ENCODE results near the gene PKD1. TPM values are rescaled to one million over a fixed set of nuclear protein-coding genes. Genes with fewer than 3 reads are reported as not detected.
A peak's percentile ranks its signal among the peaks of the same experiment; 100 is the strongest.

The PKD1 gene
- total and polyA plus RNA-seq, 9 donors, result 63.3 to 183 (median 153) TPM

DNA sequence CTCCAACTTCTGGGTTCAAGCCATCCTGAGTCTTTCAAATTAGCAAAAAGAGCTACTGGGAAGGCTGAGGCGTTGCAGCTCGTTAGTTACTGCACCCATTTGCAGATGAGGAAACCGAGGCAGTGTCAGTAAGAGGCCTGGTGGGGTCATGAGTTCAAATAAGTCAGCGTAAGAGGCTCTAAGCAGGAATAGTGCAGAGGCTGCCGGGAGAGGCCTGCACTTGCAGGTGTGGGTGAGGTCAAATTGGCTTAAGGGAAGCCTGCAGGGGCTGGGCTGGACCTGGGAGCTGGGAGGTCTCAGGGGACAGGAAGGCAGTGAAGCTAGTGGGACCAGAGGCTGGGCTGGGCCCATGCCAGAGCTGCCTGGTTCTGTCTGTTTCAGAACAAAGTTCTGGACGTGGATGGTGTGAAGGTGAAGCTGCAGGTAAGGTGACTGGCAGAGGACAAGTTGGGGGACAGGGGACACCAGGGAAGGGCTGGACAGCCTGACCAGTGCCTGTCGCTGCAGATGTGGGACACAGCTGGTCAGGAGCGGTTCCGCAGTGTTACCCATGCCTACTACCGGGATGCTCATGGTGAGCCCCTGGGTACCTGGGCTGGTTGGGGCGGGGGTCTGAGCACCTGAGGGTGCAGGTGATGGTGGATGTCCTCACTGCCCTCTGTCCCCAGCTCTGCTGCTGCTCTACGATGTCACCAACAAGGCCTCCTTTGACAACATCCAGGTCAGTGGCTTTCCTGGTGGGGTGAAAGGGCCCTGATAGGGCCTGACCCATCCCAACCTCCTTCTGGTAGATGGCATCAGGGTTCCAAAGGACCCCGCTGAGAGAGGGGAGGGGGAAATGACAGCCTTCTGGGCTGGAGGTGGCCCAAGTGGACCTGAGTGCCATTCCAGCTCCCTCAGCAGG, 15.7 kb upstream of the PKD1 start:
- no peak for DNase-seq
- 67% methylated on average over 10 of the region's 13 CpGs for WGBS (ENCODE audit: insufficient coverage)
- Histone ChIP-seq H3K36me3 (ENCODE audit: control insufficient read depth, insufficient read depth, low read length) (peaks cover 30% of the 10 kb centered on the region), H3K4me1 (ENCODE audit: control insufficient read depth, insufficient read depth, low read length) (peaks cover 82% of the 10 kb centered on the region), H3K9me3 (replicated peaks; ENCODE audit: control insufficient read depth, low read depth, low read length) (no peaks in the 10 kb centered on the region), H3K4me3 (ENCODE audit: low read length) (no peak overlapping the region), H3K27ac (ENCODE audit: low read length) (no peak overlapping the region), H3K27me3 (ENCODE audit: control insufficient read depth, insufficient read depth, low read length) (peaks cover 3% of the 10 kb centered on the region)

DNA sequence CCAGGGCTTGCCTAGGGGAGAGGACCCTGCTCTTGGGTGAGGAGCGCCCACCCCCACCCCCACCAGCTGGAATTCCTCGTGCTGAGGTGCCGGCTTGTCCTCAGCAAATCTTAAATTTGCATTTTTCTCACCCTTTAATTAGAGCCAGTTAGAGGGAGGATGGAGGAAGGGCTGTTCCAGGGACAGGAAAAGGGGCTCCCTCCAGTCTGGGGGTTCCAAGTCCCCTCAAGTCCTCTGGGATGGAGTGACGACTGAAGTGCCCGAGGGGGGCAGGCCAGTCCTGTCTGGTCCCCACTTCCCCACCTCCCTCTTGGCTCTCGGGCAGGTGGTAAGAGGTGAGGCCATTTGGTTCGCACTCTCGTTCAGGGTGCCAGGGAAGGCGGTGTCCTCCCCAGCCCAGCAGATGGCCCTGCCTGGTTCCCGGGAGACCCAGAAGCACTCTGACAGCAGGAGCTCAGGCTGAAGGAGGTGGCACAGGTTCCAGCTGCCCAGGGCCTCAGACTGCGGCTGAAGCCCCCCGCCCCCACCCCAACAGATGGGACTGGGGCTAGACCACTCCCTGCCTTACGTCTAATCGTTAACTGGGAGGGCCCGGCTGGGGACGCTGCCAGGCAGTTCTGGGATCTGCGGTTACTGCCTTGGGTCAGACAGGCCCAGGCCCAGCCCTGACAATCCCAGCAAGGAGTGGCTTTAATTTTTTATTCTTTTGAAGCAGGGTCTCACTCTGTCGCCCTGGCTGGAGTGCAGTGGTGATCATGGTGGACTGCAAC, 14.9 kb upstream of the PKD1 start:
- peaks cover 79% of the 10 kb centered on the region for H3K4me1 ChIP-seq (ENCODE audit: control insufficient read depth, insufficient read depth, low read length)
- H3K27ac ChIP-seq (ENCODE audit: low read length), result no peak overlapping the region
- no peaks in the 10 kb centered on the region for H3K9me3 ChIP-seq (replicated peaks; ENCODE audit: control insufficient read depth, low read depth, low read length)
- WGBS (ENCODE audit: insufficient coverage), result 21% methylated on average over 10 of the region's 18 CpGs
- H3K27me3 ChIP-seq (ENCODE audit: control insufficient read depth, insufficient read depth, low read length), result peaks cover 3% of the 10 kb centered on the region
- peaks cover 30% of the 10 kb centered on the region for H3K36me3 ChIP-seq (ENCODE audit: control insufficient read depth, insufficient read depth, low read length)
- no peak overlapping the region for H3K4me3 ChIP-seq (ENCODE audit: low read length)
- DNase-seq, result peak; percentile 57

DNA sequence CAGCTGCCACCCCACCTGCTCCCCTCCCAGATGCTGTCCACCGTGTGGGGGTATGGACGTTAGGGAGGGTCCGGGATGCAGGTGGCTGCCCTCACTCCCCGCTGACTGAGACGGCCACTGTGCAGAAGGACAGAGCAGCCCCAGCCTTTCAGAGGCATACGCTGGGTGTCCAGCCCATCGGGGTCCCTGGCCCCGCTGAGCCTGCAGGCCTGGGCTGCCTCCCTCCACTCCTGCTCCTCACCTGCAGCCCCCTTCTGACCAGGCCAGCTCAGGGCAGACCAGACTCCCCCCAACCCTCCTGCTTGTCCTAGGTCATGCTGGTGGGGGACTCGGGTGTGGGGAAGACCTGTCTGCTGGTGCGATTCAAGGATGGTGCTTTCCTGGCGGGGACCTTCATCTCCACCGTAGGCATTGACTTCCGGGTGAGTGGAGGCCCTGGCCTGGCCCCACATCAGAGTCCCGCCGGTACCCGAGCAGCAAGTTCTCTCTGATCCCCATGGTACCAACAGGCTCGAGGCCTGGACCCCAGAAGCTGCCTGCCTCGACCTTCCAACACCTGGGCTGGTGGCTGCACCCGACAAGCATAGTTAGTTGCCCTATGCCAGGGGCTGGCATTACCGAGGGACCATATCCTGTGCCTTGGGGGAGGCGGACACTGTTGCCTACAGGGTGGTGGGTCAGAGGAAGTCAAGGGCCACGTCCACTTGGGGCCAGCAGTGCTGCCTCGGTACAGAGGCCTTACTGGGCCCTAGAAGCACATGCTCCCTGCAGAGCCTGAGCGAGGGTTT, 14.1 kb upstream of the PKD1 start:
- Histone ChIP-seq H3K27me3 (ENCODE audit: control insufficient read depth, insufficient read depth, low read length) (peaks cover 3% of the 10 kb centered on the region), H3K4me1 (ENCODE audit: control insufficient read depth, insufficient read depth, low read length) (peaks cover 79% of the 10 kb centered on the region), H3K4me3 (ENCODE audit: low read length) (no peak overlapping the region), H3K36me3 (ENCODE audit: control insufficient read depth, insufficient read depth, low read length) (peaks cover 30% of the 10 kb centered on the region), H3K9me3 (replicated peaks; ENCODE audit: control insufficient read depth, low read depth, low read length) (no peaks in the 10 kb centered on the region), H3K27ac (ENCODE audit: low read length) (no peak overlapping the region)
- WGBS (ENCODE audit: insufficient coverage), result 31% methylated on average over 18 of the region's 24 CpGs
- DNase-seq, result no peak

DNA sequence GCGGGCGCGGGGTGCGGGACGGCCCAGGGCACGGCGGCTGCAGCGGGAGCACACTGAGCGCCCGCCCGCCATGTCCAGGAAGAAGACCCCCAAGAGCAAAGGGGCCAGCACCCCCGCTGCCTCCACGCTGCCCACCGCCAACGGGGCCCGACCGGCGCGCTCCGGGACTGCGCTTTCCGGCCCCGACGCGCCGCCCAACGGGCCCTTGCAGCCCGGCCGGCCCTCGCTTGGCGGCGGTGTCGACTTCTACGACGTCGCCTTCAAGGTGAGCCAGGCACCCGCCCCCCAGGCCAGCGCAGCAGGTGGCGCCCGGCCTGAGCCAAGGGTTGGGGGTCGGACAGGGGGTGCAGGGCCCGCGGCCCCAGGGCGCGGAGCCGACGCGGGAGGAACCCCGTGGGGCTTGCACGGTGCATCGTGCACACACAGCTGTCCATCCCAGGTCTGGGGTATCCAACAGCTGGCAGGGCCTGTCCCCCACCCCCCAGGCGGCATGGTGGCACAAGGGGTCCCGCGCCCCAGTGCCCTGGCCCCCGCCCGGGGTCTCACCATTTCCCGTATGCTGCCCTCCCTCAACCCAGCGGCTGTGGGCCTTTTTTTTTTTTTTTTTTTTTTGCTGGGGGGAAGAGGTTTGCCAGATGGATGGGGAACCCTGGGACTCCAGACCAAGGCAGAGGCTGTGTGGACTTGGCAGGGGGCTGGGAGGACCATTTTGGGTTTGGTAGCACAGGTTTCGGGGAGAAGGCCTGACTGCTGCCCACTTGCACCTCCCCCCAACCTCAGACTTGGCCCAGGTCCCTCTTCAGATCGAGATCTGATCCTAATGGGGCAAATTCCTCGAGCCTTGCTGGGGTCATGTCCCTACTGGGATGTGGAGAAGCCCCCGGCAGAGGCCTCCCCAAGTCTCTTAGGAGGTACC, 13.3 kb upstream of the PKD1 start:
- H3K4me1 ChIP-seq (ENCODE audit: control insufficient read depth, insufficient read depth, low read length), result peaks cover 70% of the 10 kb centered on the region
- under 1% methylated on average over 54 of the region's 62 CpGs for WGBS (ENCODE audit: insufficient coverage)
- H3K27me3 ChIP-seq (ENCODE audit: control insufficient read depth, insufficient read depth, low read length), result peaks cover 3% of the 10 kb centered on the region
- no peak overlapping the region for H3K27ac ChIP-seq (ENCODE audit: low read length)
- DNase-seq, result peak; percentile 35
- H3K4me3 ChIP-seq (ENCODE audit: low read length), result peak overlapping the region; percentile 10
- H3K9me3 ChIP-seq (replicated peaks; ENCODE audit: control insufficient read depth, low read depth, low read length), result no peaks in the 10 kb centered on the region
- H3K36me3 ChIP-seq (ENCODE audit: control insufficient read depth, insufficient read depth, low read length), result peaks cover 25% of the 10 kb centered on the region

DNA sequence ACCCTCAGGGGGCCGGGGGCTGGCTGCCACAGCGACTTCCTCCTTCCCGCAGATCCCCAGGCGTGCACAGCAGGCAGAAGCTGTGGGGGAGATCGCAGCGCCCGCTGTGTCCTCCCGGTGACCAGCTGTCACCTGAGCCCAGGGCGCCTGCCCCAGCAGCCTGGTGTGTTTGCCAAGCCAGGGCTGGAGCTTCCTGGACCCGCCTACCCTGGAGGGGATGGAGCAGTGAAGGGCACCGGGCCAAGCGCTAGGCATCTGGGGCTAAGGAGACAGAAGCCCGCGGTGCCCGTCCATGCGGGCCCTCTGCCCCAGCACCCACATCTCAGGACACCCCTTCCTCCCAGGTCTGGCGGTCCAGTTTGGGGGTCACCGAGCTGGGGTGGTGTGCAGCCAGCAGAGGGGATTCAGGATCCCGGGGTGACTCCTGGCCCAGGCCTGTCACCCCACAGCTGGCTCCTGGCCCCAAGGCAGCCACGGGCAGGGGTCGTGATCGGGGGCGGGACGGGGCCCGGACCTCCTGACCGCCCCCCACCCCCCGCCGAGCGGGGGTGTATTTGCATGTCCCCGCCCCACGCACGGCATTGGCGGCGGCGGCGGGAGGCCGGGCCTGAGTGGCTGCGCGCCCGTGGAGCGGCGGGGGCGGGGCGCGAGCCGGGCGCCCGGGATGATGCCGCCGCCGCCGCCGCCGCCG, 12.4 kb upstream of the PKD1 start, which contains the start of gene RAB26:
TSS of gene RAB26 (plus strand) at position 645 of the 691 bp plus-strand sequence. CDS start 159 bp downstream, outside the sequence.
- H3K4me1 ChIP-seq (ENCODE audit: control insufficient read depth, insufficient read depth, low read length), result peaks cover 62% of the 10 kb centered on the region
- 8% methylated on average over 42 of the region's 55 CpGs for WGBS (ENCODE audit: insufficient coverage)

DNA sequence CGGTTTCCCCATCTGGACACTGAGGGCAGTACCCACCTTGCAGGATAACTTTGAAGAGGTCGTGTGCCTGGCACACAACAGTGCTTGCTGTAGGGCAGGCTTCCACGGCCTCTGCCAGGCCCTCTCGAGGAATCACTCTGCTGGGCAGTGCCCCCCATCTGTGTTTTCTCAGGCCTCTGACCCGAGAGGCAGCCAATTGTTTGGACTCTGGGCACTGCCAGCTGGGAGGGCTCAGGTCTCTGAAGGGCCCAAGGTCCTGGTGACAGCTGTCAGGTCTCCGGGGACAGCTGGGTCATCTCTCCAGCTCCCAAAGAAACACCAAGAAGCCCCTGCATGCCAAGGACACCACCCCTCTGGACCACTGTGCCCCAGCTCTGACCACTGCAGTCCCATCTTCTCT, 11.7 kb upstream of the PKD1 start:
- WGBS (ENCODE audit: insufficient coverage), result 75% methylated on average over 5 of the region's 6 CpGs
- Histone ChIP-seq H3K27me3 (ENCODE audit: control insufficient read depth, insufficient read depth, low read length) (peaks cover 3% of the 10 kb centered on the region), H3K9me3 (replicated peaks; ENCODE audit: control insufficient read depth, low read depth, low read length) (no peaks in the 10 kb centered on the region), H3K27ac (ENCODE audit: low read length) (peak overlapping the region; percentile 75), H3K4me3 (ENCODE audit: low read length) (no peak overlapping the region), H3K36me3 (ENCODE audit: control insufficient read depth, insufficient read depth, low read length) (peaks cover 17% of the 10 kb centered on the region), H3K4me1 (ENCODE audit: control insufficient read depth, insufficient read depth, low read length) (peaks cover 55% of the 10 kb centered on the region)
- peak; percentile 31 for DNase-seq

More for the DNA sequence above, 12.4 kb upstream of the PKD1 start, which contains the start of gene RAB26:
- H3K36me3 ChIP-seq (ENCODE audit: control insufficient read depth, insufficient read depth, low read length), result peaks cover 21% of the 10 kb centered on the region
- peak; percentile 86 for DNase-seq
- H3K27me3 ChIP-seq (ENCODE audit: control insufficient read depth, insufficient read depth, low read length), result peaks cover 3% of the 10 kb centered on the region
- peak within 1 kb of the TSS; percentile 75 for H3K27ac ChIP-seq (ENCODE audit: low read length)
- H3K4me3 ChIP-seq (ENCODE audit: low read length), result peak within 1 kb of the TSS; percentile 33
- no peaks in the 10 kb centered on the region for H3K9me3 ChIP-seq (replicated peaks; ENCODE audit: control insufficient read depth, low read depth, low read length)

DNA sequence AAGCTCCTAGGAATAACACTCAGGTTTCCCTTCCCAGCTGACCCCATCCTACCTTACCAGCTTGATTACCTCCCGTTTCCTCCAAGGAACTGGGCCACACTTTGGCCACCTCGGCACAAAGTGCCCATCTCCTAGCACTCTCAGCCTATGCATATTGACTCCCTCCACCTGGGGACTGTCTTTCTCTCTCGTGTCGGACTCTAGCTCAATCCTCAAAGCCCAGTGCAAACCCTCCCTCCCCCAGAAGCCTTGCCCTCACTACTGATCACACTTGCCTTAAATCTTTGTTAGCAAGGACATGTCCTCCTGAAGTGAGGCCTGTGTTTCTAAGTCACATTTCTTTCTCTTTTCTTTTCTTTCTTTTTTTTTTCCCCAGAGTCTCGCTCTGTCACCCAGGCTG, 10.1 kb upstream of the PKD1 start:
- Histone ChIP-seq H3K27ac (ENCODE audit: low read length) (no peak overlapping the region), H3K36me3 (ENCODE audit: control insufficient read depth, insufficient read depth, low read length) (peaks cover 4% of the 10 kb centered on the region), H3K27me3 (ENCODE audit: control insufficient read depth, insufficient read depth, low read length) (peaks cover 3% of the 10 kb centered on the region), H3K4me1 (ENCODE audit: control insufficient read depth, insufficient read depth, low read length) (peaks cover 39% of the 10 kb centered on the region), H3K4me3 (ENCODE audit: low read length) (no peak overlapping the region), H3K9me3 (replicated peaks; ENCODE audit: control insufficient read depth, low read depth, low read length) (no peaks in the 10 kb centered on the region)
- no peak for DNase-seq
- 52% methylated on average over 4 of the region's 5 CpGs for WGBS (ENCODE audit: insufficient coverage)

DNA sequence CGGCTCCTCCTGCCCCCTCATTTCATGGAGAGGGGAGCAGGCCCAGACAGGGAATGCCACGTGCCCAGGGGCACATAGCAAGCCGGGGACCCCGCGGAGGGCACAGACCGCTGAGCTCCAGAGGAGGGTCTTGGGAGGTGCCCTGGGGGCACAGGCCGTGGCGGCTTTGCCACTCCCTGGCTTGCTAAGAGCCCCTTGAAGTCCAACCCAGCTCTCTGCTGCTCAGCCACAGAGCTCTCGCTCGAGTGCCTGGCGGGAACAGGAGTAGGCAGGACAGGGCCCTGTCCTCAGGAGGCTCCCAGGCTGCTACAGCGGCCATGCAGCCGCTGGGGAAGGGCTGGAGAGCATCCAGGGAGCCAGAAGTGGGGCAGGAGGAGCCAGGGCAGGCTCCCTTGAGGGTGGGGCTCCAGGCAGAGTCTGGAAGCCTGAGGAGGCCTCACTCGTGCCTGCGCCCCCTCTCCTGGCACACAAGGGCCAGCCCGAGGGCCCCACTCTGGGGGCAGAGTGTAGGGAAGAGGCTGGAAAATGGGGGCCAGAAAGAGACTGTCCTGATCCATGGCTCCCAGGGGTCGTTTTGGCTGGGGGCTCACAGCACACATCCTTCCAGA, 8.3 kb upstream of the PKD1 start:
- H3K4me3 ChIP-seq (ENCODE audit: low read length), result no peak overlapping the region
- H3K9me3 ChIP-seq (replicated peaks; ENCODE audit: control insufficient read depth, low read depth, low read length), result no peaks in the 10 kb centered on the region
- H3K27ac ChIP-seq (ENCODE audit: low read length), result no peak overlapping the region
- DNase-seq, result no peak
- peaks cover 23% of the 10 kb centered on the region for H3K4me1 ChIP-seq (ENCODE audit: control insufficient read depth, insufficient read depth, low read length)
- WGBS (ENCODE audit: insufficient coverage), result 70% methylated on average over 13 of the region's 17 CpGs
- no peaks in the 10 kb centered on the region for H3K36me3 ChIP-seq (ENCODE audit: control insufficient read depth, insufficient read depth, low read length)
- H3K27me3 ChIP-seq (ENCODE audit: control insufficient read depth, insufficient read depth, low read length), result no peaks in the 10 kb centered on the region
